Dendritic cell treated with granulocyte-macrophage colony-stimulating factor and Interleukin-4, amounts not matched to agents 40 ng/mL and 50 ng/mL, for 4 days (primary cell): ENCODE measurements around the gene PHEX.
"Not testable (repeated sequence)": the region's sequence is repeated elsewhere in the genome, so short reads cannot be mapped to it uniquely, and the experiment has no call there.

ENCODE experiments used
- H3K27ac Mint-ChIP-seq: one replicate; pipeline ENCODE4 v1.8.0; 2022; ENCODE audit warnings: mild to moderate bottlenecking, mixed read lengths
- H3K27me3 Mint-ChIP-seq: one replicate; pipeline ENCODE4 v1.8.0; 2022; ENCODE audit warnings: mild to moderate bottlenecking, mixed read lengths
- H3K36me3 Mint-ChIP-seq: one replicate; pipeline ENCODE4 v1.8.0; 2022; ENCODE audit warnings: low read depth, mixed read lengths
- H3K4me1 Mint-ChIP-seq: one replicate; pipeline ENCODE4 v1.8.0; 2022; ENCODE audit warnings: low read depth, mixed read lengths
- H3K4me3 Mint-ChIP-seq: one replicate; pipeline ENCODE4 v1.8.0; 2022; ENCODE audit warnings: mild to moderate bottlenecking, moderate library complexity, mixed read lengths
- H3K9me3 Mint-ChIP-seq: one replicate; pipeline ENCODE4 v1.8.0; 2022; ENCODE audit warnings: mixed read lengths
- intact Hi-C: fragments of 100-400 bp; cut with micrococcal nuclease; formaldehyde crosslinking; loops from one replicate; pipeline ENCODE4 v1.15.0; 2022

The PHEX gene

GRCh38 chrX:22206781-22207180, 174.7 kb downstream of the PHEX start:
- intact Hi-C loops, result no loop called here
- Mint-ChIP-seq H3K9me3 (no peaks in the 10 kb centered on the region), H3K27ac (no peak overlapping the region), H3K4me1 (no peaks in the 10 kb centered on the region), H3K36me3 (no peaks in the 10 kb centered on the region), H3K27me3 (no peaks in the 10 kb centered on the region), H3K4me3 (no peak overlapping the region)

- H3K4me3 Mint-ChIP-seq, result no peak overlapping the region
- no peaks in the 10 kb centered on the region for H3K4me1 Mint-ChIP-seq
- no peaks in the 10 kb centered on the region for H3K27me3 Mint-ChIP-seq
- intact Hi-C loops, result no loop called here
- H3K9me3 Mint-ChIP-seq, result no peaks in the 10 kb centered on the region
- H3K27ac Mint-ChIP-seq, result no peak overlapping the region
- no peaks in the 10 kb centered on the region for H3K36me3 Mint-ChIP-seq
Observed at GRCh38 chrX:22220941-22221340, 188.8 kb downstream of the PHEX start.

- no peak overlapping the region for H3K4me3 Mint-ChIP-seq
- H3K36me3 Mint-ChIP-seq, result no peaks in the 10 kb centered on the region
- no peaks in the 10 kb centered on the region for H3K4me1 Mint-ChIP-seq
- intact Hi-C loops, result no loop called here
- peaks cover 21% of the 10 kb centered on the region for H3K9me3 Mint-ChIP-seq
- H3K27me3 Mint-ChIP-seq, result no peaks in the 10 kb centered on the region
- no peak overlapping the region for H3K27ac Mint-ChIP-seq
Observed at GRCh38 chrX:22234380-22234779, 202.3 kb downstream of the PHEX start.

DNA sequence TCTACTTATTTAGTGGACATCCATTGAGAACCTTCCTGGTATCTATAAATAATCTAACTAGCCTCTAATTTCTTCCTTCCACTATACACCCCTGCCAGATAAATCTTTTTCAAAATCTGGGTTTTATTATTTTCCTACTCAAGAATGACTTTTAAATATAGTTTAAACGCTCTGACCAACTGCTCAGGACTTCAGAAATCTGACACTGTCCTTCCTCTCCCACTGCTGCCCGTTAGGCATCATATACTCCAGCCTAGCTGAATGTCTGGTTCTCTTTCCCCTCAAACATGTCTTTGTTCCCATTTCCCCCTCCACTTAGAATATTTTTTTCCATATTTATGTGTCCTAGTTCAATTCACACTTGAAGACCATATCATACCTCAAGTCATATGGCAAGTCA, 205.4 kb downstream of the PHEX start:
- no peaks in the 10 kb centered on the region for H3K4me1 Mint-ChIP-seq
- H3K27me3 Mint-ChIP-seq, result no peaks in the 10 kb centered on the region
- intact Hi-C loops, result no loop called here
- H3K9me3 Mint-ChIP-seq, result peaks cover 26% of the 10 kb centered on the region
- H3K4me3 Mint-ChIP-seq, result no peak overlapping the region
- H3K36me3 Mint-ChIP-seq, result no peaks in the 10 kb centered on the region
- H3K27ac Mint-ChIP-seq, result no peak overlapping the region

DNA sequence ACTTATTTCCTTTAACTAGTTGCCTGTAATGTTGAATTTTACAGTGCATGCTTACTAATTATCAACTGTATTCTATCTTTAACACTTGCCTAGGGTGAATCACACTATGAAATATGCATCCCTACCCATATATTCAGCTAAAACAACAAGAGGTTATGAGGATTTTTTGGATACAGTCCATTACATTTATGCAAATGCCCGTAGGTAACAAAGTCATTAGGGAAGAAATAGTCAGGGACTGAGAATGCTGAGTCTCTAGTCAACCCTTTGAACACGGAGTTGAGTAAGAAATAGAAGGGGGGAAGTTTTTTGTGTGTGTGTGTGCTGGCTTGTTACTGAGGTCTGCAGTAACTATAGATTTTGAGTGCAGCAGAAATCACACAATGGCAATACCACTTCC, 214.5 kb downstream of the PHEX start:
- H3K36me3 Mint-ChIP-seq, result no peaks in the 10 kb centered on the region
- no peaks in the 10 kb centered on the region for H3K9me3 Mint-ChIP-seq
- no peaks in the 10 kb centered on the region for H3K27me3 Mint-ChIP-seq
- no peaks in the 10 kb centered on the region for H3K4me1 Mint-ChIP-seq
- intact Hi-C loops, result no loop called here
- no peak overlapping the region for H3K27ac Mint-ChIP-seq
- no peak overlapping the region for H3K4me3 Mint-ChIP-seq

DNA sequence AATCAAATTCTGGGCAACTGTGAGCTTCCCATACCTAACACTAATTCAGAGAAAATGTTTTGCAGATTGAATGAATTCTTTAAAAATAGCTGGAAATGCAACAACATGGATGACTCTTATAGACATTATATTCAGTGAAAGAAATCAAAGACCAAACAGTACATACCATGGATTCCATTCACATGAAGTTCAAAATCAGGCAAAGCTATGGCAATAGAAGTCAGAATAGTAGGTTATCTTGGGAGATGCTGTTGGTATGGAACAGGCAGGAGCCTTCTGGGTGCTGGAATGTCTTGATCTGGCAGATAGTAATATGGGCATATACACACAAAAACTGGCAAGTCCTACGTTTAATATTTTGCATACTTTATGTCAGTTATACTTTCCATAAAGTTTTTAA, 215.0 kb downstream of the PHEX start:
- Mint-ChIP-seq H3K27me3 (no peaks in the 10 kb centered on the region), H3K9me3 (no peaks in the 10 kb centered on the region), H3K27ac (no peak overlapping the region), H3K4me1 (no peaks in the 10 kb centered on the region), H3K4me3 (no peak overlapping the region), H3K36me3 (no peaks in the 10 kb centered on the region)
- intact Hi-C loops, result no loop called here

GRCh38 chrX:22248401-22248800, 216.3 kb downstream of the PHEX start:
- Mint-ChIP-seq H3K36me3 (no peaks in the 10 kb centered on the region), H3K27ac (no peak overlapping the region), H3K27me3 (no peaks in the 10 kb centered on the region), H3K9me3 (no peaks in the 10 kb centered on the region), H3K4me3 (no peak overlapping the region), H3K4me1 (no peaks in the 10 kb centered on the region)
- intact Hi-C loops, result no loop called here

- Mint-ChIP-seq H3K27ac (no peak overlapping the region), H3K9me3 (no peaks in the 10 kb centered on the region), H3K27me3 (no peaks in the 10 kb centered on the region), H3K36me3 (no peaks in the 10 kb centered on the region), H3K4me1 (no peaks in the 10 kb centered on the region), H3K4me3 (no peak overlapping the region)
- intact Hi-C loops, result no loop called here
Observed at GRCh38 chrX:22249371-22249770, 217.2 kb downstream of the PHEX start.

GRCh38 chrX:22268706-22269105, 236.6 kb downstream of the PHEX start:
- Mint-ChIP-seq H3K9me3 (no peaks in the 10 kb centered on the region), H3K36me3 (no peaks in the 10 kb centered on the region), H3K27me3 (no peaks in the 10 kb centered on the region), H3K4me1 (no peaks in the 10 kb centered on the region), H3K4me3 (no peak overlapping the region), H3K27ac (no peak overlapping the region)
- intact Hi-C loops, result no loop called here

GRCh38 chrX:22272613-22273012, 240.5 kb downstream of the PHEX start, which contains the start of gene CBLL2:
Gene CBLL2 (plus strand): TSS chrX:22272913. CDS start chrX:22272992, 79 bp downstream.
- intact Hi-C loops, result no loop called here
- Mint-ChIP-seq H3K4me3 (no peak within 1 kb of the TSS), H3K36me3 (no peaks in the 10 kb centered on the region)

GRCh38 chrX:22273714-22274317, 241.7 kb downstream of the PHEX start:
- Mint-ChIP-seq H3K4me3 (no peak overlapping the region), H3K27ac (no peak overlapping the region), H3K36me3 (no peaks in the 10 kb centered on the region), H3K27me3 (no peaks in the 10 kb centered on the region), H3K9me3 (no peaks in the 10 kb centered on the region), H3K4me1 (no peaks in the 10 kb centered on the region)
- intact Hi-C loops, result no loop called here

More at GRCh38 chrX:22272613-22273012, 240.5 kb downstream of the PHEX start, which contains the start of gene CBLL2:
- Mint-ChIP-seq H3K27ac (no peak within 1 kb of the TSS), H3K27me3 (no peaks in the 10 kb centered on the region), H3K4me1 (no peaks in the 10 kb centered on the region), H3K9me3 (no peaks in the 10 kb centered on the region)

DNA sequence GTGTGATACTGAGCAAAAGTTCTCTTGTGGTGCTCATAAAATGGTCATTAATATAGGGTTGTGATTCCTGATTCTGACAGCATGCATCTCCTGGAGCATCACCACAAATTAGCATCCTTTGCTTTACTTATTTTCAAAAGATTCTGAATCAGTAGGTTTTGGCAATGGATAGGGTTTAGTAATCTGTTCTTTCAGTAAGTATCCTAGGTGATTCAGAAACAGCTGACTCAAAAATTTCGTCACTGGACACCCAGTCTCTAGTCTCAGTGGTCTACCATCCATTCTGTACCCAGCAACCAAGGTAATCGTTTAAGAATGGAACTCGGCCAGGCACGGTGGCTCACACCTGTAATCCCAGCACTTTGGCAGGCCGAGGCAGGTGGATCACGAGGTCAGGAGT, 244.7 kb downstream of the PHEX start:
- no peaks in the 10 kb centered on the region for H3K4me1 Mint-ChIP-seq

GRCh38 chrX:22278375-22278774, 246.2 kb downstream of the PHEX start:
- Mint-ChIP-seq H3K36me3 (no peaks in the 10 kb centered on the region), H3K4me1 (no peaks in the 10 kb centered on the region), H3K9me3 (peaks cover 14% of the 10 kb centered on the region), H3K27me3 (no peaks in the 10 kb centered on the region), H3K4me3 (no peak overlapping the region), H3K27ac (no peak overlapping the region)
- intact Hi-C loops, result no loop called here

More for the DNA sequence above, 244.7 kb downstream of the PHEX start:
- intact Hi-C loops, result no loop called here
- H3K27me3 Mint-ChIP-seq, result no peaks in the 10 kb centered on the region
- peaks cover 2% of the 10 kb centered on the region for H3K9me3 Mint-ChIP-seq
- no peak overlapping the region for H3K27ac Mint-ChIP-seq
- H3K4me3 Mint-ChIP-seq, result no peak overlapping the region
- no peaks in the 10 kb centered on the region for H3K36me3 Mint-ChIP-seq

DNA sequence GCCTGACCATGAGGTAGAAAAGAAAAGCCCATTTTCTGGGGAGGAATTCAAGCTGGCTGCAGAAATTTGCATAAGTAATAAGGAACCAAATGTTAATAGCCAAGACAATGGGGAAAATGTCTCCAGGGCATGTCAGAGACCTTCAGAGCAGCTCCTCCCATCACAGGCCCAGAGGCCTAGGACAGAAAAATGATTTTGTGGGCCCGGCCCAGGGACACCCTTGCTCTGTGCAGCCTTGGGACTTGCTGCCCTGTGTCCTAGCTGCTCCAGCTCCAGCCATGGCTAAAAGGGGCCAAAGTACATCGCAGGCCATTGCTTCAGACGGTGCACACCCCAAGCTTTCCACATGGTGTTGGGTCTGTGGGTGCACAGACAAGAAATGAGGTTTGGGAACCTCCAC, 257.1 kb downstream of the PHEX start:
- intact Hi-C loops, H3K4me3 Mint-ChIP-seq, H3K4me1 Mint-ChIP-seq: not testable (repeated sequence)

DNA sequence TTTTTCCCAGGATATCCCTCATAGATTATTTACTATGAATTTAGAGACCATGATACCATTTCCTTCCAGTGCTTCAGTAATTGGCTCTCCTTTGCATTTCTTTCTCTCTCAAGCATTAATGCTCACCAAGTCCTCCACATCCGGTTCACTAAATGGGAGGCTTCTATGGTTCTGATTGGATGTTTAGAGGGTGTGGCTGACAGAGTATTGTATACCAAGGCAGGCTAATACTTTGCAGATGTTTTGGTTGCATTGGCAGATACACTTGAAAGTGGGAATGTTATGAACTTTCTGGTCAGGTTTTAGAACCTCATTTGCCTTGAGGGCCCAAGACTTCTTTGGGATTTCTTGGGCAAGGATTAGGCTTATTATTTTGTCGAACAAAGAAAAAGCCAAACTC, 264.7 kb downstream of the PHEX start:
- Mint-ChIP-seq H3K27ac (no peak overlapping the region), H3K4me3 (no peak overlapping the region), H3K9me3 (no peaks in the 10 kb centered on the region), H3K4me1 (no peaks in the 10 kb centered on the region), H3K27me3 (no peaks in the 10 kb centered on the region), H3K36me3 (no peaks in the 10 kb centered on the region)
- intact Hi-C loops, result no loop called here

More for the DNA sequence above, 257.1 kb downstream of the PHEX start:
- H3K27me3 Mint-ChIP-seq, H3K36me3 Mint-ChIP-seq, H3K27ac Mint-ChIP-seq: not testable (repeated sequence)
- H3K9me3 Mint-ChIP-seq, result peaks cover 12% of the 10 kb centered on the region
